Fibroblast of skin of back (primary cell): Measurements from ENCODE around the gene ARPC2.

Experiments used
- DNase-seq: peaks from one replicate; pipeline ENCODE4 v3.0.0-alpha.2; 2013

ARPC2 gene

GRCh38 chr2:218255446-218255845, 38.5 kb downstream of the ARPC2 start:
- peak; percentile 34 for DNase-seq

GRCh38 chr2:218256612-218257350, 39.8 kb downstream of the ARPC2 start:
- no peak for DNase-seq

- DNase-seq = peak; percentile 47
Measured at GRCh38 chr2:218257390-218257981, 40.5 kb downstream of the ARPC2 start.

- DNase-seq = peak; percentile 75
Measured at GRCh38 chr2:218259099-218259961, 42.3 kb downstream of the ARPC2 start.

GRCh38 chr2:218260166-218260565, 43.2 kb downstream of the ARPC2 start:
- DNase-seq = no peak

GRCh38 chr2:218260742-218261422, 43.9 kb downstream of the ARPC2 start, which contains the start of gene GPBAR1:
GPBAR1 (plus strand) TSS chr2:218261015; CDS start chr2:218262725, 1,710 bp downstream.
- no peak for DNase-seq

GRCh38 chr2:218261423-218262236, 44.6 kb downstream of the ARPC2 start:
- no peak for DNase-seq

- DNase-seq = no peak
Measured at GRCh38 chr2:218262237-218262600, 45.2 kb downstream of the ARPC2 start.

GRCh38 chr2:218262631-218263586, 45.9 kb downstream of the ARPC2 start:
- DNase-seq = no peak

GRCh38 chr2:218263817-218264641, 47.0 kb downstream of the ARPC2 start:
- DNase-seq = no peak

GRCh38 chr2:218264773-218265561, 48.0 kb downstream of the ARPC2 start:
- no peak for DNase-seq

- no peak for DNase-seq
Measured at GRCh38 chr2:218265626-218266025, 48.6 kb downstream of the ARPC2 start.

- no peak for DNase-seq
Measured at GRCh38 chr2:218266316-218266979, 49.5 kb downstream of the ARPC2 start.

- no peak for DNase-seq
Measured at GRCh38 chr2:218267259-218267658, 50.3 kb downstream of the ARPC2 start.

- peak; percentile 99 for DNase-seq
Measured at GRCh38 chr2:218269900-218270720, 53.1 kb downstream of the ARPC2 start, which contains the start of the genes AAMP and PNKD. AAMP (minus strand) TSS chr2:218270137; CDS start chr2:218270086, 51 bp downstream. PNKD (plus strand) TSS chr2:218270519; CDS start chr2:218270536, 17 bp downstream.

- DNase-seq = no peak
Measured at GRCh38 chr2:218270721-218271486, 53.9 kb downstream of the ARPC2 start.
